ENCODE measurements around the gene RRAS.
A peak's percentile ranks its signal among the peaks of the same experiment; 100 is the strongest.
"Not testable (repeated sequence)": the region's sequence is repeated elsewhere in the genome, so short reads cannot be mapped to it uniquely, and the experiment has no call there.

Gene RRAS

DNA sequence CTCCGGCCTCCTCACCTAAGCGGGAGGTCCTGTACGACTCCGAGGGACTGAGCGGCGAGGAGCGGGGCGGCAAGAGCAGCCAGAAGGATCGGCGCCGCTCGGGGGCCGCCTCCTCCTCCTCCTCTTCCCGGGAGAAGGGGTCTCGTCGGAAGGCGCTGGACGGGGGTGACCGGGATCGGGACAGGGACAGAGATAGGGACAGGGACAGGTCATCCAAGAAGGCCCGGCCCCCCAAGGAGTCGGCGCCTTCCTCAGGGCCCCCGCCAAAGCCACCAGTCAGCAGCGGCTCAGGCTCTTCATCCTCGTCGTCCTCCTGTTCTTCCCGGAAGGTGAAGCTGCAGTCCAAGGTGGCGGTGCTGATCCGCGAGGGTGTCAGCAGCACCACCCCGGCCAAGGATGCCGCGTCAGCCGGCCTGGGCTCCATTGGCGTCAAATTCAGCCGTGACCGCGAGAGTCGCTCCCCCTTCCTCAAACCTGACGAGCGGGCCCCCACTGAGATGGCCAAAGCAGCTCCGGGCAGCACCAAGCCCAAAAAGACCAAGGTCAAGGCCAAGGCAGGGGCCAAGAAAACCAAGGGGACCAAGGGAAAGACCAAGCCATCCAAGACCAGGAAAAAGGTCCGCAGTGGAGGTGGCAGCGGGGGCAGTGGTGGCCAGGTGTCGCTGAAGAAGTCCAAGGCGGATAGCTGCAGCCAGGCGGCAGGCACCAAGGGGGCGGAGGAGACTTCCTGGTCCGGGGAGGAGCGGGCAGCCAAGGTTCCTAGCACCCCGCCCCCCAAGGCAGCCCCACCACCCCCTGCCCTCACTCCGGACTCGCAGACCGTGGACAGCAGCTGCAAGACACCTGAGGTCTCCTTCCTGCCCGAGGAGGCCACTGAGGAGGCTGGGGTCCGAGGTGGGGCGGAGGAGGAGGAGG, 12.9 kb upstream of the RRAS start:
- DNase-seq: no peak

DNA sequence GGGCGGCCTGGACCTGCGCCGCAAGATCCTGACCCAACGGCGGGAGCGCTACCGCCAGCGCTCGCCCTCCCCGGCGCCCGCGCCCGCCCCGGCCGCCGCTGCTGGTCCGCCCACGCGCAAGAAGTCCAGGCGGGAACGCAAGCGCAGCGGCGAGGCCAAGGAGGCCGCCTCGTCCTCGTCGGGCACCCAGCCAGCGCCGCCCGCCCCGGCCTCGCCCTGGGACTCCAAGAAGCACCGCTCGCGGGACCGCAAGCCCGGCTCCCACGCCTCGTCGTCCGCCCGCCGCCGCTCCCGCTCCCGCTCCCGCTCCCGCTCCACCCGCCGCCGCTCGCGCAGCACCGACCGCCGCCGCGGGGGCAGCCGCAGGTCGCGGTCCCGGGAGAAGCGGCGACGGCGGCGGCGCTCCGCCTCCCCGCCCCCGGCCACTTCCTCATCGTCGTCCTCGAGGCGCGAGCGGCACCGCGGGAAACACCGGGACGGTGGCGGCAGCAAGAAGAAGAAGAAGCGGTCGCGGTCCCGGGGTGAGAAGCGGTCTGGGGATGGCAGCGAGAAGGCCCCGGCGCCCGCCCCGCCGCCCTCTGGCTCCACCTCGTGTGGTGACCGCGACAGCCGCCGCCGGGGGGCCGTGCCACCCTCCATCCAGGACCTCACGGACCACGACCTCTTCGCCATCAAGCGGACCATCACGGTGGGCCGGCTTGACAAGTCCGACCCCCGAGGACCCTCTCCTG, 12.0 kb upstream of the RRAS start:
- DNase-seq: no peak

DNA sequence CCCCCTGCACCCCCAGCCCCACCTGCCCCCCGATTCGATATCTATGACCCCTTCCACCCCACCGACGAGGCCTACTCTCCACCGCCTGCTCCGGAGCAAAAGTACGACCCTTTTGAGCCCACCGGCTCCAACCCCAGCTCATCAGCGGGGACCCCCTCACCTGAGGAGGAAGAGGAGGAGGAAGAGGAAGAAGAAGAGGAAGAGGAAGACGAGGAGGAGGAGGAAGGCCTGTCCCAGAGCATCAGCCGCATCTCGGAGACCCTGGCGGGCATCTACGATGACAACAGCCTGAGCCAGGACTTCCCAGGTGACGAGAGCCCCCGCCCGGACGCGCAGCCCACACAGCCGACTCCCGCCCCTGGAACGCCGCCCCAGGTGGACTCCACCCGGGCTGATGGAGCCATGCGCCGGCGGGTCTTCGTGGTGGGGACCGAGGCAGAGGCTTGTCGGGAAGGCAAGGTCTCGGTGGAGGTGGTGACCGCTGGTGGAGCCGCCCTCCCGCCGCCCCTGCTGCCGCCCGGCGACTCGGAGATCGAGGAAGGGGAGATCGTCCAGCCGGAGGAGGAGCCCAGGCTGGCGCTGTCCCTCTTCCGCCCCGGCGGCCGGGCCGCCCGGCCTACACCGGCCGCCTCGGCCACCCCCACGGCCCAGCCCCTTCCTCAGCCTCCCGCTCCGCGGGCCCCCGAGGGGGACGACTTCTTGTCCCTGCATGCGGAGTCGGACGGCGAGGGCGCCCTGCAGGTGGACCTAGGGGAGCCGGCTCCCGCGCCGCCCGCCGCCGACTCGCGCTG, 11.3 kb upstream of the RRAS start:
- no peak for DNase-seq

DNA sequence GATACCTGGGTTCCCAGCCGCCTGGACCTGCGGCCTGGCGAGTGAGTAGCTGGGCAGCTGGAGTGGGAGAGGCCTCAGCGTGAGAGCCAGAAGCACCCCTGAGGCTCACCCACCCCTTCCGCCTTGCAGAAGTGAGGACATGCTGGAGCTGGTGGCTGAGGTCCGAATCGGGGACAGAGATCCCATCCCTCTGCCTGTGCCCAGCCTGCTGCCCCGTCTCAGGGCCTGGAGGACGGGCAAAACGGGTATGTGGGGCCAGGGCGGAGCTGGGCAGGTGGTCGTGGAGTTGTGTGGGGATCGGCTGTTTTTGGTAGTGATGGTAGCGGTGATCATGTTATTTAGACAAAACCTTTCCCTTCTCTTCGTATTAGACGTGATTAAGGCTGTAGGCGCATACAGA, 6.6 kb upstream of the RRAS start:
- DNase-seq: no peak

DNA sequence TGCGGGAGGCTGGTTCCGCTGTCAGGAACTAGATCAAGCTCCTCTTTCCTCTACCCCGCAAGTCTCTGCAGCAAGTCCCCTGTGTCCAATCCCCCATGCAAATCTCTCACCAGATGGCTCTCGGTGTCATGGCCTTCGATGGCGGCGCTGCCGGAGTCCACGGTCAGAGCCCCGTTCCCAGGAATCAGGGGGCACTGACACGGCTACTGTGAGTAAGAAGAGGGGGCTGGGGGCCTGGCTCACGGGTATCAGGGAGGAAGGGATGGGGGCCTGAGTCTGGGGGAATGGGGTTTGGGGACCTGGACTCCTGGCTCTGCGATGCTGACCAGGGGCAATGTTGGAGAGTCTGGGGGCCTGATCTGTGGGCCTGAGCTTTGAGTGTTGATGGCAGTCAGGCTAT, 6.1 kb upstream of the RRAS start:
- no peak for DNase-seq

DNA sequence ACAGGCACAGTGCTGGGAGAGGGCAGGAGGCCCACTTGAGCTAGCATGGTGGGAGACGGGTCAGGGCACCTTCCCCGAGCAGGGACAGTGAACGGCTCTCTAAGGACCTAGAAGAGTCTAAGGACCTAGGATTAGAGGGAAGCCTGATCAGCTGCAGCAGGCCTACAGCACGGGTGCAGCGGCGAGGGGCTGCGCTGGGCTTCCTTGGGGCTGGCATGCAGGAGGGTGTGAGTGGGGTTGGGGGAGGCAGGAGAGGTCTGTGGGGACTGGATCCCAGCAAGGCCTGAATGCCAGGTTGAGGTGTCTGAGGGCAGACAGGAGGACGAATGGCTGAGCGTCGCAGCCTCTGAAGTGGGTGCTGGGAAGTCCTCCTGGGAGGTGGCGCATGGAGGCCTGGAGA, 5.6 kb upstream of the RRAS start:
- no peak for DNase-seq

DNA sequence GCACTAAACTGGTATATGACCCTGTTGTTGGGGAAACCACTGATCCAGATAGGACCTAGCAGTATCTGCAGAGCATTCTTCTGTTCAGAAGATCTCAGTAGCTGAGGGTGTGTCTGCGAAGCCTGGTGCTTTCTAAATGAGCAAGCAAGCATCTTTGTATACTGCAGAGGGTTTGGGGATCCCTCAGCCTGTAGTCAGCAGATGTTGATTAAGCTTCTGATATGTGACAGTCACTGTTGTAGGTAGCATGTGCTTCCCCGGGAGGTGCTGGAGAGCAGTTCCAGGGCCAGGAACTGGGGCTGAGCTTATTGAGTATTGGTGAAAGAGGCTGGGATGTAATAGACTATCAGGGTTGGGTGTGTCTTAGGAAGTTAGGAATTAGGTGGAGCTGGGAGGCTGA, 3.5 kb upstream of the RRAS start:
- no peak for DNase-seq

DNA sequence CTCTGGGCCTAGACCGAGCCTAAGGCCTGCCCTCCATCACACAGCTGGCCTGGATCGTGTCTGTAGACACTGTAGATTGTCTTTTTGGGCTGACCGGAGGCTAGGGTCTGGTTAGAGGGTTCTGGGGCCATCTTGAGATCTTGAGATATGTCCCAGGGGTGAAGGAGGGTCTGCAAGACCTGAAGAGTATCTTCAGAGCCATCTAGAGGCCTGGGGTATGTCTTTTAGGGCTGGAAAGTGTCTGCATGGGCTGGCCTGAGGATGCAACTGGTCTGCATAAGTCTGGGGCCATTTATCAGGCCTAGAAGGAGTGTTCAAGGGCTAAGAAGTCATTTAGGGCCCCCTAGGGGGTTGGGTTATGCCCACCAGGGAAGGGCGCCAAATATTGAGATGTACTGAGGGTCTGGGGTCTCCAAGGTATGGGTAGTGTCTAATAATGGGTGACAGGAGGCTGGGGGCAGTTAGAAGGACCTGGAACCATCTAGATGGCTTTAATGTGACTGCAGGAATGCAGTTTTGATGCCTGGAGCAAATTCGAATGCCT, 2.6 kb upstream of the RRAS start:
- no peak for DNase-seq

DNA sequence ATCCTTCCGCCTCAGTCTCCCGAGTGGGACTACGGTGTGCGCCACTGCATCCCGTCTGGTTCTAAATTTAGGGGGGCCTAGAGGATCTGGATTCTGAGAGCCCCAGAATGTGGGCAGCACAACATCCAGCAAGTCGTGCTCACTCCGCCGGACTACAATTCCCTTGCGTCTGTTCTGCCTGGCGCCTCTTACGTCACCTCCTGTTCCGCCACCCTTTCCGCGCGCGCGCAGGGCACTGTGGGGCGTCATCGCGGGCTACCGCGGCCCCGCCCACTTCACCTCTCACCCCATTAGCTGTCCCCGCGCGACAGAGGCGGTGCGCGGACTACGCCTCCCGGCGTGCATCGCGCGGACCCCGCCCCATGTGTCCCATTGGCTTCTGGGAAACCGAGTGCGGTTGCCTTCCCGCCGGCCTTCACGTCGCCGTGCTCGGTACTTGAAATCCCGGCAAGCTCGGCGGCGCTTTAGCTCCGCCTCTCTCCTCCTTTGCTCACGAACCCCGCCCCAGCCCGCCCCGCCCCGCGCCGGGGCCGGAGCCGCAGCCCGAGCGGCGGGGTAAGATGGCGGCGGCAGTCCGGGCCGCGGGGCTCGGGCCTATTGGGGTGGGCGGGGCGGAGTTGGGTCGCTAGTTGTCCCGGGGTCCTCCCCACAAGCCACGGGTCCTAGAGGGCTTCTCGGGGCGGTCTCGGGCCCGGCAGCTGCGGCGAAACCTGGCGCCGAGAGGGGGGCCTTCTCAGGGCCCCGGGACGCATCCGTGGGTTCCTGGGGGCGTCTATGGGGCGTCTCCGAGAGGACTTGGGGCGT, 1.9 kb upstream of the RRAS start, which contains the start of gene SCAF1:
Gene SCAF1, plus strand, starts transcription at position 522 of the 804 bp plus-strand sequence. CDS start 2,818 bp downstream, outside the sequence.
- DNase-seq: peak; percentile 99

DNA sequence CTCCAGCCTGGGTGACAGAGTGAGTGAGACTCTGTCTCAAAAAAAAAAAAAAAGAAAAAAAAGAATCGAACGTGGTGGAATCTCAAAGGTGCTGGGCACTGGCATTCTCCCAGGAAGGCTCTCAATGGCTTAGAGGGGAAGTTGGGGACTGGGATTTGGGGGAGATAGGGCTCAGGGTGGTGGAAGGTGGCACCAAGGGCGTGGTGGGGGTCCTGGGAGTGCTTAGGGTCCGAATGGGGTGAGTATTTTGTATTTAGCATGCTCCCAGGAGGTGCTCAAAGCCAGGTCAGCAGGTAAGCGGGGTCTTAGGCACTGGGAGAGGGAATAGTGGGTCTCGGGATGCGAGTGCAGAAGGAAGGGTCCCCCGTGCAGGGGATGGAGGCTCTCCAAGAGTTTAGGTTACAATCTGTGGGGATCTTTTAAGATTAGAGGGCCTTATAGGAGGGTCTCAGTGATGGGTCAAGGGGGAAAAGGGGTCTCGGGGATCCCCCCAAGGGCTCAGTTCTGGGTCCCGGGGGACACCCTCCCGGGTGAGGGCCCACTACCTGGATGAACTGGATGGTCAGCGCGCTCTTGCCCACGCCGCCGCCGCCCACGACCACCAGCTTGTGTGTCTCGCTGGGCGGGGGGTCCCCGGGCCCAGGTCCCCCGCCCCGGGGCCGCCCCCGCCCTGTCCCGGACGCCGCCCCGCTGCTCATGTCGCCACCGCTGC, 386 bp downstream of the RRAS start:
- no peak for DNase-seq

DNA sequence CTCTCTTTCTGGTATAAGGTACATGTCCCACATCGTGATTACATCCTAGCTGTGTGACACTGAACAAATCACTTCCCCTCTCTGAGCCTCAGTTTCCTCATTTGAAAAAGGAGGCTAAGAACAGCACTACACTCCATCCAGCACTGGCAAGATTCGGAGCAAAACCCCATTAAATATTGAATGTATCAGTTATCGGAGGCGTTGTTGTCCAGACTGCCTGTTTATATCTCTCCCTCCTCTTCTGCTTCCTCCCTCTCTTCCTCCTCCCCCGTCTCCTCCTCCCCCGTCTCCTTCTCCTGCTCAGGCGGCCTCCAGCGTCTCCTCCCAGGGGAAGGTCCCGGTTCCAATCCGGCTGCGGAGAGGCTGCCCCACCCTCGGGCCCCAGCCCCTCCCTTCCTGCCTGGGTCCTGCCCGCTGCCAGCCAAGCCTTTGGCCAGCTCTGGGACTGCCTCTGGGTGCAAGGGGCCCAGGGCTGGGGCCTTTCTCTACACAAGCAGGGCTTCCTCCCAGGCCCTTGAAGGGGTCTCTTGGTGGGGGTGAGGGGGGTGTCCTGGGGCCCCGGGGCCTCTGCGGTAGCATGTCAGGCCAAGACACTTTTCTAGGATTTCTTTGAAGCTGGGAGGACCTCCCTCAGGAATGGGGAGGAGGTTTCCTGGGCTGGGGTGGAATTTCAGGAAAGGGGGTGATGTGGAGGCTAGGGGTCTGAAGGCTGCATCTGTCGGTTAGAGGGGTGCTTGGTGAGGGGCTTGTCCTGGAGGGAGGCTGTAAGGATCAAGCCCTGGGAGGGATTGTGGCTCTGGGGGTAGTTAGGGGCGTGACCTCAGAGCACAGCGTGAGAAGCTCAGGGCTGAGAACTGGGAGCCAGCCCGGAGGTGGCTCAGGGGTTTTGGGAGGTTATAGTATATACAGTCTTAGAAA, 1.9 kb downstream of the RRAS start:
- DNase-seq: peak; percentile 42

DNA sequence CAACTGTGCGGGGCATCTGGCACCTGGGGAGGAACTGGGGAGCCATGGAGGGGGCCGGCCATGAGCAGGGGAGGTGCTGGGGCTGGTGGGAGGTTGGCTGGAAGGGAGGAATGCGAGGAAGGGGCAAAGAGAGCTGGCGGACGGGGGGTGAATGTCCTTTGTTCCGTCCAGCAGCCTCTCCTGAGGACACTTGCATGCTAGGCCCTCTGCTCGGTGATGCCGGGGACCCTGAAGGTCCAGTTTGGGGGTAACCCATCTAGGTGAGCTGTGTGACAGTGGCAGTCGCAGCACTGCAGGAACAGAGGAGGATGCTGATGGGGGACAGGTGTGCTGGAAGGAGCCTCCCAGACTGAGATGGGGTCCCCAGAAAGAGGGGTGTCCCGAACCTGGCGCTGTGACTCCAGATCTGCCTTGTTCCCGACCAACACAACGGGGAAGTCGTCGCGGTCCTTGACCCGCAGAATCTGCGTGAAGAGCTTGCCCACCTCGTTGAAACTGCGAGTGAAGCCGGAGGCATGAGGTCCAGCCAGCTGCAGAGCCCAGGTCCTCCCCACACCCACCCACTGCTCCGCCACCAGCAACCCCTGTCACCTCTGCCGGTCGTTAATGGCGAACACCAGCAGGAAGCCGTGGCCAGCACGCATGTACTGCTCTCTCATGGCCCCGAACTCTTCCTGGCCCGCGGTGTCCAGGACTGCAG, 3.6 kb downstream of the RRAS start:
- no peak for DNase-seq

DNA sequence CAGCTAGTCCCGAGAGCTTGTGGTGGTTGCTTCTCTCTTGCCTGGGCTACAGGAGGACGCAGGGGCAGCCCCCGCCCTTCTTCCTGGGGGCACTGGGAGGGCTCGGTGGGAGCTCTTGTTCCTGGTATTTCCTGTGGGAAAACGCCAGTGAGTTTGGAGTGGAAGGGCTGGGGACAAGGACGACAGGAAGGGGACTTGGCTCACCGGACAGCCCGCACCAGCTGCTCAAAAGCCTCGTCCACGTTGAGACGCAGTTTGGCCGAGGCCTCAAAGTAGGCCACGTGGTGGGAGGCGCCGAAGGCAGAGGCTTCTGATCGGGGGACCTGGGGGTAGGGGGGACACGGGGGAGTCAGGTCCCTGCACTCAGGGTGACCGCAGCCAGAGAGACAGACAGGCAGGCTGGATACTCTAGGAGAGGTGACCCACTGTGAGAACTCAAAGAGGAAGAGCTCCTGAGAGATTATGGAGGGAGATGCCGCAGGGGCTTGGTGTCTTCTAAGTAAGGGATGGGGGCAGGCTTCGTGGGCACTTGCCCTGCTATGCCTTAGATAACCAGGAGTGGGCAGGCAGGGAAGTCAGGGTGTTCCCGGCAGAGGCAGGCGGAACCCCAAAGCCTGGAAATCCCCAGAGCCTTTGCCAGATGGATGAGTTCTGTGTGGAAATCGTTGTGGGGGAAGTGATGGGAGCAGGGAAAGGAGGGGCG, 4.3 kb downstream of the RRAS start:
- no peak for DNase-seq

DNA sequence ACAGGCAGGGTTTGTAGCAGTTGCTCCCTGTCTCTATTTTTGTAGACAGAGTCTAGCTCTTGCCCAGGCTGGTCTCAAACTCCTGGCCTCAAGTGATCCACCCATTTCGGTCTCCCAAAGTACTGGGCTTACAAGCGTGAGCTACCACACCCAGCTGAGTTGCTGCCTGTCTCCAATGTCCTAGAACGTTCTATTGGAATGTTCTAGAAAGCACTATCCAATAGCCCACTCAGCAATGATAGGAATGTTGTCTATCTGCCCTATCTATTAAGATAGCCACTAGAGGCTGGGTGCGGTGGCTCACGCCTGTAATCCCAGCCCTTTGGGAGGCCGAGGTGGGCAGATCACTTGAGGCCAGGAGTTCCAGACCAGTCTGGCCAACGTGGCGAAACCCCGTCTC, 6.7 kb downstream of the RRAS start:
- DNase-seq: not testable (repeated sequence)

DNA sequence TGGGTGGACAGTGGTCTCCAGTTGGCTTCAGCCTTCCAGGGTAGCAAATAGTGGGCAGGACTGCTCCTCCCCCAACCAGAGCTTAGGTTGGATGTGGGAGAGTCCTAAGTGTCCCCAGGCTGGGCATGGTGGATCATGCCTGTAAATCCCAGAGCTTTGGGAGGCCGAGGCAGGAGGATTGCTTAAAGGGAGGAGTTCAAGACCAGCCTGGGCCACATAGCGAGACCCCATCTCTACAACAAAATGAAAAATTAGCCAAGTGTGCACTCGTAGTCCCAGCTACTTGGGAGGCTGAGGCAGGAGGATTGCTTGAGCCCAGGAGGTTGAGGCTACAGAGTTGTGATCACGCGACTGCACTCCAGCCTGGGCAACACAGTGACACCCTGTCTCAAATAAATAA, 7.4 kb downstream of the RRAS start:
- no peak for DNase-seq

DNA sequence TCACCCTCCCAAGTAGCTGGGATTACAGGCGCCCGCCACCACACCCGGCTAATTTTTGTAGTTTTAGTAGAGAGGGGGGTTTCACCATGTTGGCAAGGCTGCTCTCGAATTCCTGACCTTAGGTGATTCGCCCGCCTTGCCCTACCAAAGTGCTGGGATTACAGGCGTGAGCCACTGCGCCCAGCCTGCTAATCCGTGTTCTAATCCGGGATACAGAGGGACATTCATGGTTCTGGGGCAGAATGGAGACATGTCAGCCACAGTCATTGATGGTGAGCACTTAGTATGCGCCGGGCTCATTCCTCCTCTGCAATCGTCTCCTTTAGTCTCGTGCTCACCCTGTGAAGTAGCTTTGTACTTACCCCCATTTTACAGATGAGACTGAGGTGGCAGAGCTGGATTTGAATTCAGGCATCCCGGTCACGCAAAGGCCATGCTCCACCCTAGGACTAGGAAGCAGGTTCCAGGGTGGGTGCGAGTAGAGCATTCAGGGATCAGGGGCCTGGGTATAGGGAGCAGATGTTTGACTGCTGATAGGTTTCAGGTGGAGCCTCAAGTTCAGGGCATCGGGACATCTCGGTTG, 8.2 kb downstream of the RRAS start:
- no peak for DNase-seq

DNA sequence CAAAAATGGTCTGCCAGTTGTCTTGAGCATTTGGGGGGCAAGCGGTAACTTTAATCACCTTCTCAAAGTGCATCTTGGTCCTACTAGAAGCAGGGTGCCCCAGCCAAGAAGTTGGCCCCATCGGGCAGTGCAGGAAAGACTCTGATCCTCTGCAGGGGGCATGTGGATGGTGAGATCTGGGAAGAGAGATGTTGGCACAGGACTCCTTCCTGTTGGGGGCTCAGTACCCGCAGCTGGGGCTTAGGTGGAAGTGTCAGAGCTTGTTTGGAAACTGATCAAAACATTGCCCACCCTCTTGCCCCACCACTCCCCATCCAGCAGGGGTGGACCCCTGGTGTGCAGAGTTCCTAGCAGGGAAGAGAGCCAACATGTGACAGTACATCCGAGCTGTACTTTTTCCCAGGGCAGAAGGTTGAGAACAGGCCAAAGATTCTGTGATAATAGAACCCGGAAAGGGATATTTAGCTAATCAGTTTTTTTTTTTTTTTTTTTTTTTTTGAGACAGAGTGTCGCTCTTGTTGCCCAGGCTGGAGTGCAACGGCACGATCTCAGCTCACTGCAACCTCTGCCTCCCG, 8.8 kb downstream of the RRAS start:
- no peak for DNase-seq

DNA sequence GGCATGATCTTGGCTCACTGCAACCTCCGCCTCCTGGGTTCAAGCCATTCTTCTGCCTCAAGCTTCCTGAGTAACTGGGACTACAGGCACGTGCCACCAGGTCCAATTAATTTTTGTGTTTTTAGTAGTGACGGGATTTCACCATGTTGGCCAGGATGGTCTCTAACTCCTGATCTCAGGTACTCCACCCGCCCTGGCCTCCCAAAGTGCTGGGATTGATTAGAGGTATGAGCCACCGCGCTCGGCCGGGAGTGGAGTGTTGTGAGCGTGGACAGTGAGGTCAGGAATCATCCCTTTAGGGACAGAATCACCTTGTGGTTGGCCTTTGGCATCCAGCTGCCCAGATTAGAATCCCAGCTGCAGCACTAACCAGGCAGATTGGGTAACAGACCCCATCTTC, 10.3 kb downstream of the RRAS start:
- DNase-seq: no peak

Data from GOT3 (cell line).